ENCODE measurements around the gene PKP4. TPM values are rescaled to one million over a fixed set of nuclear protein-coding genes. Genes with fewer than 3 reads are reported as not detected.

The PKP4 gene
- total RNA-seq, 1 donor from 2014 or later: 22.6 TPM

DNA sequence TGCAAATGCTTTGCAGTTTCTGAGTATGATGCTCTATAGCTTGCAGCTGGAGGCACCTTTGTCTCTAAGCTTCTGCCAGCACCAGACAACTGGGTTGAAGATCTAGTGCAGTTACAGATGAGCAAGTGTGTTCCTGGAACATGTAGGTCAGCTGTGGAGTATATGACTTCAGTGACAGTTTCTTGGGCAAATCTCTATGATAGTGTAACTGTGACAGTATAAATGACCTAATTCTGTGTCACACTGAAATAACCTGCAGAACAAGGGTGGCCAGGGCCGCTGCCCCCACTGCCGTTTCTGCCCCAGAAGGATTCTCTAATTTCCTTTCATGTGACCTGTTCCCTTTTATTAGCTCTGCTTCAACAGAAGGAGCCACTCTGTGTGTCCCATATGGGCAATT, 193.1 kb downstream of the PKP4 start:
- no peak for DNase-seq (ENCODE audit: low spot score)

DNA sequence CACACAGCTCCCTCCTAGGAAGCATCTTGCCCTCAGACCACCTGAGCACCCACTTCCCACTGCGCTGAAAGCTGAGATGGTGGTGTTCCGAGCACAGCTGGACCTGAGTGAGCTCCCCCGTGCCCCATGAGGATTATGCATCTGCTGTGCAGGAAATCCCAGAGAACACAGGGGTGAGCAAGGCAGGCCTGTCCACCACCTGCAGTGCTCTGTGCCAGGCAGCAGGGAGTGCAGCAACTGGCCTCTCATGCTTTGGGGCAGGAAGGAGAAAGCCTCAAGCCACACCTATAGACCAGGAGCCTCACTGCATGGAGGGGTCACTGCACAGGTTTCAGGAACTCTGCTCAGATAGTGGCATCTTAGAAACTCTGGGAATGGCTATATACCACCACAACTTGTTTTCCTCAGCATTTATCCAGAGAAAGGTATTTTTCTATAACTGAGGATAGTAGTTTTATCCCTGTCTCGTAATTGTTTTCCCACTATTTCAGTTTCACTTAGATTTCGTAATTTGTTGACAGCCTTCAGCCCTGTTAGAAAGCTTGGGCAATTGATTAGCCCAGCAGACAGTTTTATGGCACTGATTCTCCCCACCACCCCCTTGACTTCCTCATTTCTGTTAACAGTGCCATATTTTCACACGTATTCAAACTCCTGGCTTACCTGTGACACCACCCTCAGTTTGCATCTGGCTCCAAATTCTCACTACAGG, 194.1 kb downstream of the PKP4 start:
- no peak for DNase-seq (ENCODE audit: low spot score)

DNA sequence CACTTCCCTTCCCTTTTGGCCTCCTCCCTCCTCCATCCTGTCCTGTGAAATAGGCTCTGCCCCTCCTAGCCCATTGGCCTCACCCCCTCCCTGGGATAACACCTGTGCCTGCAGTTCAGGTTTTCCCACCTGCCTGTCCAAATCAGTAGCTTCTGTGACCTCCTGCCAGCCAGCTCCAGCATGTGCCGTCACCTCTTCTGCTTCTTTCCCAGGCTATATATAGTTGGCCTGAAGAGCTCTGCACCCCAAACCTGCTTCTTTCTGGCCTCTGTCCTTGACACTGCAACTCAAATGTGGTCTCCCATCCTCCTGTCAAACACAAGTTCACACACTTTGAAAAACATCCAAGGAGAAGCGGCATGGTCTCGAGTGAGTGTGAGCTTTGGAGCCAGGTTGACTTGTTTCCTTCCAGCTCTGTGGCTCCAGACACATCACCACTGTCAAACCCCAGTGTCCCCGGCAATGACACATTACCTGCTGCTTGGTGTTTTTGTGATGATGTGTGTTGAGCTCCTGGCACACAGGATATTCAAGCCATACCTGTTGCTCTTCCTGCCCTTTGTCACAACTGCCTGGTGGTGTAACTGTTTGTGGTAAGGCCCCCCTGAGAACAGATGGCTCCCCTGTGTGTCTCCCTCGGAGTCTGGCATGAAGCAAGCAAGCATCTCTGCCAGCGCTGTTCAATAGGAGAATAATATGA, 194.8 kb downstream of the PKP4 start:
- DNase-seq (ENCODE audit: low spot score): no peak

DNA sequence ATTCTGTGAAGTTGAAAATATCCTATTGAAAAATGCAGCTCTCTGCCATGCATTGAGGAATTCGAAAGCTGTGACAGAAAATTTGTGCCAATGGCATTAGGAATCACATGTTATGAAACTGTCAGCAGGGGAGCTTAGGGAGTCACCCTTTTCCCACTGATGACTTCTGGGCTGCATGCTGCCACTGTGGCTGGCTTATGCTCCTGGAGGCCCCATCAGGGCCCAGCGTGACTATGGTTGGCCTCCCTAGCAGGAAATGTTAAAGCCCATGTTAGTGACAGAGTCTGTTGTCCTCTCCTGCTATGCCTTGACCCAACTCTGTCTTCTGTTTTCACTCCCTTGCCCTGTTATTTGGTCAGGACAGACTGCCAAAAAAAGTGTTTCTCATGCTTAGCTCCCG, 198.9 kb downstream of the PKP4 start:
- no peak for DNase-seq (ENCODE audit: low spot score)

DNA sequence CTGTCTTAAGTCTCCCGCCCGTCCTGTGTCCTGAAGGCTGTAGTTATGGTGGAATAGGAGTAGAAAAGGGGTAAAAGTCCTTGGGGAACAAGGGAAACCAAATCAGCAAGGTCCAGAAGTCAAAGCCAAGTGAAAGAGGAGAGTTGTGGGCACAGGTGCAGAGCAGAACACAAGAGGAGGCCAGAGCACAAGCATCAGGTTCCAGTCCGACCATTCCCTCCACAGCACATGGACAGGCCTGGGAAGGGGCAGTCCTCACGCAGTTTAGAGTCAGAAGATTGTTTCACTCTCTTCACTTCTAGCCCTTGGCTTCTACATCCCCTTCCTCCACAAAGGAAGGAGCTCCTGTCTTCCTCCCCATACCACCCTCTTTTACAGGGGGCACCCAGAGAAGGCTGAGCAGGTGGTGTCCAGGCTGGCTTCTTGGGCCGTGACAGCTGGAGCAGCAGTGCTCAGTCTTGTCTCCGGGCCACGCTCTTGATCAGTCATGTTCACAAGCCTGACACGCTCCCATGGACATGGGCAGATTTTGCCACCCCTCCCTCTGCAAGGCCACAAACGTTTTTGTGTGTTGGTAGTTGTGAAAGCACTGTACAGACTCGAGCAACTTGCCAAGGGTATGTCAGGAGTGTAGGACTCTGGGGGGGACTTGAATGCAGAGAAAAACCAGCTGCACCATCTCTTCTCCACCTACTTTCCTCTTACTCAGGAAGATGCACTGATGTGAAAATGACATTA, 199.9 kb downstream of the PKP4 start:
- DNase-seq (ENCODE audit: low spot score): no peak

DNA sequence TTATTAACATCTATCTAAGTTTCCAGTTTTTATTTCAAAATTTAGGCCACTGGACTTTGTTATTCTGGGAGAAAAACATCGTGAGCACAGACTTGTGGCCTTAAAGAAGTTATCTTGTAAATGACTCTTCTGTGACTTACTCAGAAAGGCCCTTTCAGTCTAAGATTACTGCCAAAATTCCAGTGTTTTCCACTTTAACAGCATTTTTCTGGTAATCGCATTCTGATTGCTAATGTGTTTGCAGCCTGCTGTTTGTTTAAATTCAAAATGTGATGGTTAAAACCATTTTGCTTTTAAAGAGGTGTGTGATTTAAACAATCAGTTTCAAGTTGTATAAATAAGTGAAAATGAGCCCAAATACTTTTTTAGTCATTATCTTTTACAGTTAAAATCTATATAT, 201.6 kb downstream of the PKP4 start:
- no peak for DNase-seq (ENCODE audit: low spot score)

DNA sequence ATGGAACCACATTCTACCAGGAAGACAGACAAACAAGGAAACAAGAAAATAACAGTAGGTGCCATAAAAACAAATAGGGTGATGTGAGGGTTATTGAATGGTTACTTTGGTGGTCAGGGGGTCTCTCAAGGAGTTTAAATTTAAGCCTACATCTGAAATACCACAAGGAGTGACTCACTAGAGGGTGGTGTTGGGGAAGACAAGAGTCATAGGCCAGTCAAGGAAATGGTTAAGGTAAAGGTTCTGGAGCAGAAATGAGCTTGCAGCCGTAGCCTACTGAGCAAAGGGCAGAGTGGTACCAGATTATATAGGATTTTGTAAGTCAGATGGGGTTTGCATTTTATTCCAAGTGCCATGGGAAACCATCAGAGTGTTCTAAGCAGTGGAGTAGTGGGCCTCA, 202.7 kb downstream of the PKP4 start:
- DNase-seq (ENCODE audit: low spot score): no peak

DNA sequence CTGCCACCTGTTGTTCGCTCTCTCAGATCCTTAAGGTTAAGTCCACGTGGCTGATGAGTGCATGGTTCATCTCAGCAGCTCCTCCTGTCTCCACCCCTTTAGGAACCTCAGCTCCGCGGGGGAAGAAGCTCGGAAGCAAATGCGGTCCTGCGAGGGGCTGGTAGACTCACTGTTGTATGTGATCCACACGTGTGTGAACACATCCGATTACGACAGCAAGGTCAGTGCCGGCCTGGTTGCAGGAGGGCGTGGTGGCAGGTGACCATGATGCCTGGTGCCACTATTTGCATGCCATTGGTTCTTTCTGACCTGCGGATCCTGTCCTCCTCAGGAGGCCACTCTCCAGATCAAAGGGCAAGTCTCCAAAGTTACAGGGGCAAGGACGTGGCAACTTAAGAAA, 204.5 kb downstream of the PKP4 start:
- no peak for DNase-seq (ENCODE audit: low spot score)

DNA sequence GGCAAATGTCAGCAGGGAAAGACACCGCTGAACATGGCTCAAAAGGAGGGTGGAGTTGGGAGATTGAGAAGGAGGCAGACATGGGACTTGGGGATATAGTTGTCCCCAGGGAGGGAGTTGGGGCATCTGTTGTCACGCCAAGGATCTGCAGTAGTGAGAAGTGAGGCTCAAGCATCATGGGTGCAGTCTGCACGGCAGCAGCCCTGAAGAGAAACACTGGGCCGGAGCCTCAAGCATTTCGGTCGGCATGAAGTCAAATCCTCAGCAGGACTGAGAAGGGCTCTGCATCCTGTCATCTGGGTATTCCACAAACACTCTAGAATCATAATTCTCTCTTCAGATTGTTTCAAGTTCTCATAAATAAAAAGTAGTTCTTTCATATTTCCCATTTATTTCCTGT, 205.7 kb downstream of the PKP4 start:
- peak; percentile 53 for DNase-seq (ENCODE audit: low spot score)

DNA sequence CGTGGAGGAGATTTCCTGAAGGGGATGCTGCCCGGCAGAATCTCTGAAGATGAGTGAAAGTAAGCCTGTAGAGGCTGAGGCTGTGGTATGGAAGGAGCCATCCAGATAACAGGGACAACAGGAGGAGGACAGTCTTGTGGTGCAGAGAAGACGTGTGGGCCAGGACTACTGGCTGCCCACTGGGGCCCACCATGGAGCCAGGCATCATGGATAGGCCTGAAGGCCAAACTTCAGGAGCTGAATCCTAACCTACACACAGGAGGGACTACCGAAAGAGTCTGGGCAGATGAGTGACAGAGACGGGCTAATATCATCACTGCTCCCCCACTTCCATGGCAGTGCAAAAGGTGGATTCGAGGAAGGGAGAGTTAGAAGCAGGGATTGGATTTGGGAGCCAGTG, 207.0 kb downstream of the PKP4 start:
- DNase-seq (ENCODE audit: low spot score): no peak

DNA sequence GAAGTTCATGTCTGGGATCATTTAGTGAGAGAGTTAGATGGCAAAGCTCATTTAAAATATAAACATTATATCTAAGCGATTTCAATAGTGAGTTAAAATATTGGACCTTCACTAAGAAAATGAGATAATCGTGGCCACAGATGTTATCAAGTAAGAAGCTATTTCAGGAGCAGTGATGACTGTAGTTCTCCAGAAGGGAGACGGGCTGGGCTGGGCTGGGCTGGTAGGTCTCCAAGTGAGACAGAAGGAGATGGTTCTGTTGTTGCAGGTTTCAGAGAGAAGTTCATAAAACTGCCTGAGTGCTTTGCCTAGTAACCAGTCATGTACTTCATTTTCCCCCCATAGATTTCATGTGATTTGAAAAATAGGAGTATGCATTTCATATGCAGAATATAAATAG, 208.2 kb downstream of the PKP4 start:
- peak; percentile 17 for DNase-seq (ENCODE audit: low spot score)

DNA sequence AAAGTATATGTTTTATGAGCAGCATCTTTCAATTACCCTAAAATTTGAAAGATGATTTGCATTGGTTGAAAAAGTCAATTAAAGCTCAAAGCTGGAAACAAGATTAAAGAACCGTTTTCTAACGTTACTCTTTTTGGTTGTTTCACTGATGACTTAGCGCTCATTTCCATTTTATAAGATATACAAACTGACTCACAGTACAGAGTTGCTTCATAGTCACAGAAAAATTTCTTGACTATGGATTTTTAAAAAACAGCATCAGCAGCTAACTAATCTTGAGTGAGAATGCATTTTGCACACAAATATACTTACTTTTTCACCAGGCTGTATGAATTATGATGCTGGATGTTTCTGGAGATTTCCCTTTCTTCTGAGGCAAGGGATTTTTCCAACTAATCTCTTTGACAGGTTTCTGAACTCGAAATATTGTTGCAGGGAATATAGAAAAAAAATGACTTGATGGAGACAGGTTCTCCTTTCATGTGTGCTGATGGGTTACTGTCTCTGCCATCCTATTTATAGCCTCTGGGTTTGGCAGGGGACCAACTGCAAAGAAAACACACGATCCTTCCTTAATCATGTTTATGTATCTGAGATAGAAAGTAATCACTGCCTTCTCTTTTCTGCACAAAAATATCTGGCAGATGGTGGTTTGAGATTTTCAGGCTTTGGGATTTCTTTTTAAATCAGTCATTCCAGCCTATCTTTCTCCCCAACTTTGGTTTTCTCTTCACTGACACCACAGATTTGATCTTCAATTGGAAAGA, 209.0 kb downstream of the PKP4 start:
- DNase-seq (ENCODE audit: low spot score): peak; percentile 56

DNA sequence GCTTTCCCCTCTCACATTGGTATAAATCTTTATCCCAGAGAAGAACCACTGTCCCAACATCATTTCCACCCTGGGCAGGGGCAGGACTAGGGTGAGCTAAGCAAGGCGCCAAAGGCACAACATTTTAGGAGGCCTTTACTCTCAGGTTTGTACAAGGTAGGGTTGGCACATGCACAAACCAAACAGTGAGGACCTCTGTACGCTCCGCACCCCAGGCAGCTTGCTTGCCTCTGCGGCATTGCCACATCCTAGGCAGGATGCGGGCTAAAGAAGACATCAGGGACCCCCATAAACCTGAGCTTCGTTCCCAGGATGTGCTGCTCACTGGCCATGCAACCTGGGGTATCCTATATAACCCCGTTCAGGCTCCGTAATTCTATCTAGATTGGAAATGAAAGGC, 210.2 kb downstream of the PKP4 start:
- DNase-seq (ENCODE audit: low spot score): no peak

DNA sequence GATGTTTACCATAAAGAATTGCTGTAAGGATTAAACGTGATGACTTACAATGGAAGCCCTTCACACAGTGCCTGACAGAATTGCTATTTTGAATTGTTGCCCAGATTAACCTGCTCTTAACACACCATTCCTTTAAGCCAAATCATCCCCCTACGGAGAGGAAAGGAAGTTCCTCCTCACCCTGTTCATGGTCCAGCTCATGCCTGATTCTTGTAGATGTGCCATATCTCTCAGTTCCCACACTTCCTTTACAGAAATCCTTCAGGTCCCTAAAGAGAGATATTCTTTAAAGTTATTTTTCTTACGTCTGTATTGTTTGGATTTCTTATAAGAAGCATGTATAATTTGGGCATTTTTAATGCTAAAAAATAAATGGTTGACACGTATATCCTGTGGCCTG, 210.8 kb downstream of the PKP4 start:
- peak; percentile 22 for DNase-seq (ENCODE audit: low spot score)

DNA sequence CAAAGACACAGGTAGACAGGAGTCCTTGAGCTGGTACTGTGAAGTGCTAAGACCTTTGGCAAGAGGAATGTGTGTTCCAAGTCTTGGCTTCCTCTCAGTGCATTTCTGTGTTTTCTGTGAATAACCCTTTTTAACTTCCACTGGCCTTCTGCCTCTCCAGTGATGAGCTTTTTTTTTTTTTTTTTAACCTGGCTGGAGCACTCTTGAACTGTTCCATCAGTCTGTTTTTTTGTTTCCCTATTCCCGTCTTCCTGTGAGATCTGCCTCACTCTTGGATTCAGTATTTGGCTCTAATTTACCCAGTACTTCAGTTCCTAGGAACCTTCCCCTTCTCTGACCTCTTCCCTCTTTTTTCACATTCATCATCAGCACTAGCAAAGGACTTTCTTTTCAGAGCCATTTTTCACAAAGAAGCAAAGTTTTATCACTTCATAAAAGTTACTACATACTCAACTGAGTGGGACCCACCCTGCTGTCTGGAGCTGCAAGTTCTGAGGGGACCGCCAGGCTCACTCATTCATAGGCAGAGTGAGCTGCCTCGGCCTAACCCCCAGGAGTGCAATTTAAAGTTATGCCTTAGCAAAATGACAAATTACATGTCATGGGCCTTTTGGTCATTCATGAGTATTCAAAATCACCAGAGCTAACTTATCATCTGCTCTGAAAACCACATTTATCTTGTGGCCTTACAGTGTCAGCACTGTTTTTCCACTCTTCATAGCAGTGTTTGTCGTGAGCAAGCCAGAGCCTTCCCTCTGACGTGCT, 211.4 kb downstream of the PKP4 start:
- DNase-seq (ENCODE audit: low spot score): peak; percentile 61

DNA sequence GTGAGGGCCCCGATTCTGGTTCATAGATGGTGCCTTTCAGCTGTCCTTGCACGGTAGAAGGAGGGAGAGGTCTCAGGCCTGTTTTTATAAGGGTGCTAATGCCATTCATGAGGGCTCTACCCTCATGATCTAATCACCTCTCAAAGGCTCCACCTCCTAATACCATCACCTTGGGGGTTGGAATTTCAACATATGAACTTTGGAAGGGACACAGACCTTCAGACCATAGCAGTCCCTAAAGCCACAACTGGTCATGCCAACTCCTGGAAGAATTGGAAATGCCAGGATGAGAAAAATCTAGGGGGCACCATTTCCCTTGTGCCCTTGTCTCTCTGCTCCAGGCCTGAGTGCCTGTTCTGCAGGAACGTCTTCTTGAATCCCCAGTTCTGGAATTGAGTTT, 213.5 kb downstream of the PKP4 start:
- no peak for DNase-seq (ENCODE audit: low spot score)

DNA sequence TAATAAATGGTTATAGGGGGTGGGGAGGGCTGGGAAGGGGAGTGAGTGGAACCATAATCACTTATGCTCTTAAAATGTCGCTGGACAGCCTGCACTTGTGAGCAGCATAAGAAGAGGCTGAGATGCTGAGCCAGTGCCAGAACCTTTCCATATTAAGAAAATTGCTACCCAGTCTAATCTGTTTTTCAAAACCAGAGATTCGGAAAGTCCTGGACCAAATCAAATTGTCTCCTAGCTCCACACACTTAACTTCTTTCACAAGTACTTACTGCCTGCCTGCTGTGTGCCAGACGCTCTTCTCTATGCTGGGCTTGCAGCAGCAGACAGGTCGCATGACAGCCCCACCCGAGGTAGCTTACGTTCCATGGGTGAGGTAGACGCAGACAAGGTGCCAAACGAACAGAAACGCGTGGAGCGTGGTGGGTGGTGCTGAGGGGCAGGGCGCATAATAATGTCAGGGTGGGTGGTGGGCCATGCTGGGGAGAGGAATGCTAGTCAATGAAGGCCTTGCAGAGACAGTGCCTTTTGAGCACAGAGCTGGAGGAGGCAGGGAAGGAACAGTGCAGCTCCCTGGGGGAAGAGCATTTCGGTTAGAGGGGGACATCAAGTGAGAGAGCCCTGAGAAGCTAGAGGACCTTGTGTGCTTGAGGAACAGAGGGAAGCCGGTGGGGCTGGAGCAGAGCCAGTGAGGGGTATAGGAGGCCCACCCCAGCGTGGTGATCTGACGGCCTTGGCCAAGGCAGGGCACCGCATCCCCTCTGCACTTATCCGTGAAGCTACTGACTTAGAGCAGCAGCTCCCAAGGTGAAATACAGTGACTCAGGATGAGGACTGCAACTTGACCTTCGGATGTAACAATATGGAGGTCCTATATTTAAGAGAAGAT, 214.9 kb downstream of the PKP4 start:
- DNase-seq (ENCODE audit: low spot score): peak; percentile 26

DNA sequence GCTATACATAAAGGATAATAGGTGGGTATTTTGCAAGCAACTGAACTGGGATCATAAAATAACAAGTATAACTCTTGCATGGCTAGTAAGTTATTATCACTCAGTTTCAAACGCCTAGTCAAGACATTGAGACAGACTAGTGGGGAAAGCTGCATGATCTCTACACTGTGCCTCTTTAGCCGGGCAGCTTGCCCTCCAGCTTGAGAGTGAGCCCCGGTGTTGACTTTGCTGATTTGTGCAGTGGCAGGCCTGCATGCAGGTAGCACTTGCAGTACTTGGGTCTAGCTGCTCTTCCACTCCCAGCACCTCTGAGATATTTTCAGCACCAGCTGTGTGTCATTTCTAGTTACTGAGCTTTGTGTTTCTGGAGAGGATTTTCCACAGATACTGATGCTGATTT, 219.5 kb downstream of the PKP4 start:
- DNase-seq (ENCODE audit: low spot score): no peak

DNA sequence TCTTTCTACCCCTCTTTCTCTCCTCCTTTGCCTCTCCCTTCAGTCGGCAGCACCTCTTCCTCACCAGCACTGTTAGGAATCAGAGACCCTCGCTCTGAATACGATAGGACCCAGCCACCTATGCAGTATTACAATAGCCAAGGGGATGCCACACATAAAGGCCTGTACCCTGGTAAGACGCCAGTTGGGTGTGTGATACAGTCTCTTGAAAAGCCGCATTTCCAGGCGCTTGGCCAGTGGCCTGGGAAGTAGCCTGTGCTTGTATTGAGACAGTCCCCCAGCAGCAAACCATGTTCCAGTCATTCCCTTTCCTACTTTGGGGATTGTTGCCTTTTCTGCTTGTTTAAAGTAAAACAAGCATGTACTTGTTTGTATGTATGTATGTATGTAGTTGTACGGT, 219.9 kb downstream of the PKP4 start:
- no peak for DNase-seq (ENCODE audit: low spot score)

DNA sequence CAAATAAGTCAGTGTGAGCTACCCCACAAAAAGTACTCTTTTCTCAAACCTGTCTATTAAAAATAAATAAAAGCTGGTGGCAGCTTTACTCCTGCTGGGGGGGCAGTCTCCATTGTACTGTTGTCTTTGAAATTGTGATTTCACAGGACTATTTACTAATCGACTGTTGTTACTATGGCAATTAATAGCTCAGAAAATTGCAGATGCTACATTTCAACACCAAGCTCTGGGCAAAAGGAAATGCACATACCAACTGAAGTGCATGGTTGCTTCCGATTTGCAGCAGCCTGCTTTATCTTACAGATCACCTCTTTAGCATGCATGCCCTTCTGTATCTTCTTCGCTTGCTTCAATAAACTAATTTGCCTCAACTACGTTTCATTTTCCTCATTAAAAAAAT, 220.8 kb downstream of the PKP4 start:
- DNase-seq (ENCODE audit: low spot score): no peak
